ENCODE measurements around the gene TAS2R42. TPM values are rescaled to one million over a fixed set of nuclear protein-coding genes. Genes with fewer than 3 reads are reported as not detected.

TAS2R42 gene
- total RNA-seq (2022; extraction: Qiagen RNA extraction; ENCODE audit: low read depth) = not detected in 5 replicates

GRCh38 chr12:11186837-11187236 lies at the start of gene TAS2R42:
Gene TAS2R42, minus strand, starts transcription at chr12:11186937. Its CDS starts 0 bp downstream, at chr12:11186937.

GRCh38 chr12:11171145-11171968 lies 15.4 kb downstream of the TAS2R42 start, which contains the start of gene SMIM10L1:
Gene SMIM10L1, plus strand, starts transcription at chr12:11171194. Its CDS starts 163 bp downstream, at chr12:11171357.

Other genes with a start within 250 kb of the TAS2R42 start
- gene TAS2R14, start 247.7 kb downstream of the TAS2R42 start, total RNA-seq (2022; extraction: Qiagen RNA extraction; ENCODE audit: low read depth) = 0.47 to 0.77 TPM (median 0.56 TPM) in 5 replicates
- not detected in 5 replicates for gene TAS2R50, start 200.0 kb downstream of the TAS2R42 start, total RNA-seq (2022; extraction: Qiagen RNA extraction; ENCODE audit: low read depth)
- 0.13 to 0.30 TPM (median 0.18 TPM) in 4 of 5 replicates, not detected in the other for gene TAS2R20, start 188.6 kb downstream of the TAS2R42 start, total RNA-seq (2022; extraction: Qiagen RNA extraction; ENCODE audit: low read depth)
- gene TAS2R19, start 164.3 kb downstream of the TAS2R42 start, total RNA-seq (2022; extraction: Qiagen RNA extraction; ENCODE audit: low read depth) = 0.19 TPM in 1 of 5 replicates, not detected in the others
- gene TAS2R31, start 155.5 kb downstream of the TAS2R42 start, total RNA-seq (2022; extraction: Qiagen RNA extraction; ENCODE audit: low read depth) = 0.33 TPM in 1 of 5 replicates, not detected in the others
- not detected in 5 replicates for gene TAS2R46, start 124.6 kb downstream of the TAS2R42 start, total RNA-seq (2022; extraction: Qiagen RNA extraction; ENCODE audit: low read depth)
- not detected in 5 replicates for gene TAS2R43, start 94.6 kb downstream of the TAS2R42 start, total RNA-seq (2022; extraction: Qiagen RNA extraction; ENCODE audit: low read depth)
- gene TAS2R30, start 52.3 kb downstream of the TAS2R42 start, total RNA-seq (2022; extraction: Qiagen RNA extraction; ENCODE audit: low read depth) = not detected in 5 replicates
- 7.9 to 11.0 TPM (median 8.6 TPM) in 5 replicates for gene SMIM10L1, start 15.7 kb downstream of the TAS2R42 start, total RNA-seq (2022; extraction: Qiagen RNA extraction; ENCODE audit: low read depth)
- gene PRB3, start 82.8 kb upstream of the TAS2R42 start, total RNA-seq (2022; extraction: Qiagen RNA extraction; ENCODE audit: low read depth) = not detected in 5 replicates
- not detected in 5 replicates for gene PRB4, start 123.5 kb upstream of the TAS2R42 start, total RNA-seq (2022; extraction: Qiagen RNA extraction; ENCODE audit: low read depth)
- gene PRB2, start 208.6 kb upstream of the TAS2R42 start, total RNA-seq (2022; extraction: Qiagen RNA extraction; ENCODE audit: low read depth) = not detected in 5 replicates

Data from A549 treated with ZK216348 at 1 μM for 4 hours (cell line).